Endothelial cell of umbilical vein (primary cell): ENCODE measurements around the gene GINS3. TPM values are rescaled to one million over a fixed set of nuclear protein-coding genes. Genes with fewer than 3 reads are reported as not detected.

ENCODE experiments used
- BruUV-seq: library from RNA; stranded (reverse); fragments of 400-500 nt; replicated peaks from 2 replicates; lab custom pipeline; 2021; lab: Mats Ljungman, UMichigan
- CTCF ChIA-PET: fragments of 300-600, 350-600 bp; sonication (Branson Sonifier 250); formaldehyde crosslinking; loops from one replicate; lab custom pipeline; 2021; ENCODE audit warnings: antibody characterized with exemption, inconsistent platforms; lab: Charles Lee
- POLR2A ChIA-PET: fragments of 300-600, 350-600 bp; sonication (Branson Sonifier 250); formaldehyde crosslinking; loops from one replicate; lab custom pipeline; 2021; ENCODE audit warnings: antibody characterized with exemption, inconsistent platforms; lab: Charles Lee
- DNase-seq: peaks from one replicate; pipeline ENCODE4 v3.0.0-alpha.2; 2011; ENCODE audit warnings: low read depth, low spot score
- FAIRE-seq: peaks from 2 replicates; lab custom pipeline; 2011; peaks lifted over from hg19 to GRCh38; lab: Jason Lieb, UNC
- H2AFZ ChIP-seq: 2 replicates; pipeline ENCODE4 v1.6.0; 2012; ENCODE audit warnings: low read depth, low read length, control low read depth, inconsistent platforms
- H3K27ac ChIP-seq: 2 replicates; pipeline ENCODE4 v1.5.1; 2011; ENCODE audit warnings: low read depth, mild to moderate bottlenecking, control low read depth, low read length, moderate library complexity; ENCODE audit not compliant: insufficient read depth
- H3K27me3 ChIP-seq, 2 experiments: 2 replicates each; pipeline versions ENCODE4 v1.6.0 to v1.6.1; 2011; ENCODE audit warnings: low read length in 2 of 2, mixed read lengths in 1 of 2; ENCODE audit not compliant: control insufficient read depth in 2 of 2, insufficient read depth in 2 of 2
- H3K36me3 ChIP-seq, 2 experiments: 2 replicates in 1 of 2; 3 replicates in 1 of 2; pipeline ENCODE4 v1.5.1; 2011; ENCODE audit warnings: low read length in 2 of 2, mild to moderate bottlenecking in 1 of 2, moderate library complexity in 1 of 2; ENCODE audit not compliant: control insufficient read depth in 2 of 2, insufficient read depth in 2 of 2; ENCODE audit errors: extremely low read depth in 1 of 2
- H3K4me1 ChIP-seq: 3 replicates; pipeline ENCODE4 v1.5.1; 2011; ENCODE audit warnings: mild to moderate bottlenecking, low read length; ENCODE audit not compliant: control insufficient read depth, insufficient read depth; ENCODE audit errors: extremely low read depth
- H3K4me2 ChIP-seq: 2 replicates; pipeline ENCODE4 v1.6.1; 2011; ENCODE audit warnings: low read length, control low read depth, mixed read lengths; ENCODE audit not compliant: insufficient read depth
- H3K4me3 ChIP-seq, 3 experiments: fragments of 200-600 bp in 1 of 3; sonication (generic), shearing (Covaris generic) in 1 of 3; replicated peaks in 1 of 3; 2 replicates each; pipeline ENCODE4 v1.5.1; 2011 to 2016; ENCODE audit warnings: control low read depth in 3 of 3, low read length in 3 of 3, mild to moderate bottlenecking in 2 of 3, inconsistent platforms in 1 of 3, low read depth in 1 of 3, moderate library complexity in 1 of 3; ENCODE audit not compliant: insufficient read depth in 1 of 3
- H3K79me2 ChIP-seq: 2 replicates; pipeline ENCODE4 v1.6.0; 2012; ENCODE audit warnings: low read length, inconsistent platforms; ENCODE audit not compliant: control insufficient read depth, insufficient read depth
- H3K9ac ChIP-seq: replicated peaks from 2 replicates; pipeline ENCODE3; 2011; ENCODE audit warnings: low read length, control low read depth; ENCODE audit not compliant: insufficient read depth; ENCODE audit errors: extremely low read depth
- H3K9me1 ChIP-seq: replicated peaks from 3 replicates; pipeline ENCODE4 v1.6.0; 2011; ENCODE audit warnings: mild to moderate bottlenecking, low read length; ENCODE audit not compliant: control insufficient read depth, insufficient read depth; ENCODE audit errors: extremely low read depth
- H3K9me3 ChIP-seq: replicated peaks from 2 replicates; pipeline ENCODE4 v1.5.1; 2012; ENCODE audit warnings: low read length, inconsistent platforms; ENCODE audit not compliant: control insufficient read depth, insufficient read depth
- H4K20me1 ChIP-seq: replicated peaks from 2 replicates; pipeline ENCODE3; 2011; ENCODE audit warnings: mild to moderate bottlenecking, low read length; ENCODE audit not compliant: control insufficient read depth, insufficient read depth; ENCODE audit errors: extremely low read depth
- EZH2 ChIP-seq: IDR thresholded peaks from 2 replicates; pipeline ENCODE4 v1.6.1; 2012; ENCODE audit warnings: borderline replicate concordance, low read depth, mild to moderate bottlenecking, moderate library complexity, low read length, inconsistent platforms; ENCODE audit not compliant: severe bottlenecking
- JUN ChIP-seq: IDR thresholded peaks from 2 replicates; pipeline ENCODE4 v1.6.1; 2011; ENCODE audit warnings: borderline replicate concordance, low read depth; ENCODE audit not compliant: insufficient read length, insufficient read depth
- MYC ChIP-seq: IDR thresholded peaks from one replicate; pipeline ENCODE4 v1.6.1; 2011; ENCODE audit warnings: mild to moderate bottlenecking, low read depth, low read length
- POLR2A ChIP-seq: IDR thresholded peaks from 2 replicates; pipeline ENCODE4 v1.6.1; 2012; ENCODE audit warnings: low read depth, mild to moderate bottlenecking, control low read depth, low read length
- dilution Hi-C: fragments of 300-500 bp; cut with MboI; formaldehyde crosslinking; loops from one replicate; pipeline ENCODE4 v1.15.0; 2019; ENCODE audit warnings: low sequenced_read_pairs; ENCODE audit not compliant: extremely low pct_ligation_motif_present
- intact Hi-C: fragments of 100-400 bp; cut with micrococcal nuclease; formaldehyde crosslinking; loops from one replicate; pipeline ENCODE4 v1.10.0; 2022
- polyA plus RNA-seq, 4 experiments: library from polyadenylated mRNA; depleted of rRNA in 3 of 4; stranded (reverse) in 3 of 4; unstranded in 1 of 4; fragments of >200 nt; gene quantifications; 2 replicates each; pipeline versions ENCODE4 v1.2.1 to v1.2.3, GENCODE V29; 2011 to 2012; ENCODE audit warnings: missing spikeins in 1 of 4
- total RNA-seq: library from RNA; stranded (reverse); gene quantifications from 2 replicates; pipeline ENCODE4 v1.2.3, GENCODE V29; 2021
- TF ChIP-seq, protein P1 (sequence below), 2 donors: IDR thresholded peaks; 1 replicate in 1 of 2; 2 replicates in 1 of 2; pipeline ENCODE4 v1.5.1; 2011; ENCODE audit warnings: low read length in 2 of 2, mild to moderate bottlenecking in 2 of 2, moderate library complexity in 2 of 2, control low read depth in 1 of 2, inconsistent platforms in 1 of 2, low read depth in 1 of 2; ENCODE audit not compliant: insufficient read depth in 1 of 2; ENCODE audit errors: extremely low read depth in 1 of 2

The GINS3 gene
- total and polyA plus RNA-seq, 2 donors (not counting 3 experiments of a cell fraction or from before 2014, with no cell fraction given) = 17.2 to 24.1 TPM

DNA sequence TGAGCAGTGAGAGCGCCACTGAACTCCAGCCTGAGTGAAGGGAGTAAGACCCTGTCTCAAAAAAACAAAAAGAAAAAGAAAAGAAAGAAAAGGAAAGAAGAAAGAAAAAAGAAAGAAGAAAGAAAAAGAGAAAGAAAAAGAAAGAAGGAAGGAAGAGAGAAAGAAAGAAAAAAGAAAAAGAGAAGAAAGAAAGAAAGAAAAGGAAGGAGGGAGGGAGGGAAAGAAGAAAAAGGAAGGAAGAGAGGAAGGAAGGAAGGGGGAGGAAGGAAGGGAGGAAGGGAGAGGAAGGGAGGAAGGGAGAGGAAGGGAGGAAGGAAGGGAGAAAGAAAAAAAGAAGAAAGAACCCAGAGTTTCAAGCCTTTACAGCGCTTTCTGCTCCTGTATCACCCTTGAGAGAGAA lies 19.1 kb downstream of the GINS3 start:
- peaks cover 15% of the 10 kb centered on the region for H3K4me1 ChIP-seq
- no peaks in the 10 kb centered on the region for H3K79me2 ChIP-seq
- H3K9ac ChIP-seq = no peak overlapping the region
- intact Hi-C loops (no loop called here), dilution Hi-C loops (no loop called here)
- H3K27me3 ChIP-seq = no peaks in the 10 kb centered on the region
- H3K36me3 ChIP-seq = no peaks in the 10 kb centered on the region
- BruUV-seq = no TSS peak
- TF ChIP-seq MYC (no peak), EZH2 (no peak), JUN (no peak), POLR2A (no peak)
- TF ChIP-seq, protein P1, sequence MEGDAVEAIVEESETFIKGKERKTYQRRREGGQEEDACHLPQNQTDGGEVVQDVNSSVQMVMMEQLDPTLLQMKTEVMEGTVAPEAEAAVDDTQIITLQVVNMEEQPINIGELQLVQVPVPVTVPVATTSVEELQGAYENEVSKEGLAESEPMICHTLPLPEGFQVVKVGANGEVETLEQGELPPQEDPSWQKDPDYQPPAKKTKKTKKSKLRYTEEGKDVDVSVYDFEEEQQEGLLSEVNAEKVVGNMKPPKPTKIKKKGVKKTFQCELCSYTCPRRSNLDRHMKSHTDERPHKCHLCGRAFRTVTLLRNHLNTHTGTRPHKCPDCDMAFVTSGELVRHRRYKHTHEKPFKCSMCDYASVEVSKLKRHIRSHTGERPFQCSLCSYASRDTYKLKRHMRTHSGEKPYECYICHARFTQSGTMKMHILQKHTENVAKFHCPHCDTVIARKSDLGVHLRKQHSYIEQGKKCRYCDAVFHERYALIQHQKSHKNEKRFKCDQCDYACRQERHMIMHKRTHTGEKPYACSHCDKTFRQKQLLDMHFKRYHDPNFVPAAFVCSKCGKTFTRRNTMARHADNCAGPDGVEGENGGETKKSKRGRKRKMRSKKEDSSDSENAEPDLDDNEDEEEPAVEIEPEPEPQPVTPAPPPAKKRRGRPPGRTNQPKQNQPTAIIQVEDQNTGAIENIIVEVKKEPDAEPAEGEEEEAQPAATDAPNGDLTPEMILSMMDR (IDR thresholded peaks at IDR 0.05; ENCODE audit: extremely low read depth in 1 of 2, insufficient read depth in 1 of 2, low read depth in 1 of 2, low read length in 2 of 2) = no peak
- H4K20me1 ChIP-seq = no peaks in the 10 kb centered on the region
- H3K27ac ChIP-seq = no peak overlapping the region
- no peak overlapping the region for H3K4me2 ChIP-seq
- H2AFZ ChIP-seq = no peak overlapping the region
- H3K9me1 ChIP-seq = no peaks in the 10 kb centered on the region
- H3K9me3 ChIP-seq = no peaks in the 10 kb centered on the region
- FAIRE-seq = no peak
- POLR2A ChIA-PET = interaction anchor here (0.7 kb wide), 1 partner anchor 13 kb away, joined by 6 read pairs; no protein-coding TSS in a partner anchor
- CTCF ChIA-PET = interaction anchor here (1.2 to 1.3 kb wide), 2 partner anchors 33 to 76 kb away, joined by 3 read pairs; no protein-coding TSS in a partner anchor
- no peak for DNase-seq
- no peak overlapping the region for H3K4me3 ChIP-seq
